Loucy (cell line): ENCODE data around the gene APOC3.
A peak's percentile ranks its signal among the peaks of the same experiment; 100 is the strongest.

Experiments used
- H2AFZ ChIP-seq: fragments of 200-600 bp; sonication (generic); 2 replicates; pipeline ENCODE4 v1.6.0; 2016; ENCODE audit warnings: antibody characterized with exemption, mild to moderate bottlenecking, low read length, moderate library complexity
- H3F3A ChIP-seq: fragments of 200-600 bp; 2 replicates; pipeline ENCODE4 v1.6.0; 2016; ENCODE audit warnings: antibody characterized with exemption, low read depth, mild to moderate bottlenecking
- H3K27me3 ChIP-seq: fragments of 200-600 bp; sonication (generic); 2 replicates; pipeline ENCODE4 v1.6.1; 2014; ENCODE audit warnings: low read length, mild to moderate bottlenecking; ENCODE audit not compliant: insufficient read depth, poor library complexity, severe bottlenecking
- H3K36me3 ChIP-seq: fragments of 200-600 bp; sonication (generic); 2 replicates; pipeline ENCODE4 v1.6.1; 2016; ENCODE audit warnings: low read length; ENCODE audit not compliant: insufficient read depth
- H3K4me1 ChIP-seq: fragments of 200-600 bp; sonication (generic); 2 replicates; pipeline ENCODE4 v1.5.1; 2014; ENCODE audit warnings: low read length, mild to moderate bottlenecking; ENCODE audit not compliant: insufficient read depth, poor library complexity, severe bottlenecking
- H3K4me2 ChIP-seq: fragments of 200-600 bp; sonication (generic); 2 replicates; pipeline ENCODE4 v1.6.0; 2014; ENCODE audit warnings: antibody characterized with exemption, low read length, low read depth, mild to moderate bottlenecking; ENCODE audit not compliant: poor library complexity, severe bottlenecking
- H3K4me3 ChIP-seq: fragments of 200-600 bp; sonication (generic); 2 replicates; pipeline ENCODE4 v1.5.1; 2014; ENCODE audit warnings: low read length, mild to moderate bottlenecking, mixed read lengths; ENCODE audit not compliant: poor library complexity, severe bottlenecking
- H3K79me2 ChIP-seq: fragments of 200-600 bp; sonication (generic); 2 replicates; pipeline ENCODE4 v1.6.1; 2014; ENCODE audit warnings: low read length; ENCODE audit not compliant: insufficient read depth
- H3K9ac ChIP-seq: fragments of 200-600 bp; sonication (generic); 2 replicates; pipeline ENCODE4 v1.6.0; 2014; ENCODE audit warnings: mild to moderate bottlenecking, low read depth, low read length, moderate library complexity; ENCODE audit not compliant: poor library complexity, severe bottlenecking
- H3K9me2 ChIP-seq: fragments of 200-600 bp; sonication (generic); replicated peaks from 2 replicates; pipeline ENCODE4 v1.6.1; 2016; ENCODE audit warnings: low read depth, low read length, mixed read lengths
- H3K9me3 ChIP-seq: fragments of 200-600 bp; sonication (generic); 2 replicates; pipeline ENCODE4 v1.6.1; 2014; ENCODE audit warnings: mild to moderate bottlenecking, antibody characterized with exemption, low read length, low read depth; ENCODE audit not compliant: insufficient read depth
- H4K20me1 ChIP-seq: fragments of 200-600 bp; sonication (generic); 2 replicates; pipeline ENCODE4 v1.6.0; 2014; ENCODE audit warnings: antibody characterized with exemption, low read length, mild to moderate bottlenecking; ENCODE audit not compliant: insufficient read depth, poor library complexity, severe bottlenecking
- EZH2phosphoT487 ChIP-seq: fragments of 200-600 bp; IDR thresholded peaks from 2 replicates; pipeline ENCODE4 v1.6.1; 2018; ENCODE audit warnings: antibody characterized with exemption, mild to moderate bottlenecking, moderate library complexity, borderline replicate concordance
- TF ChIP-seq, protein P1 (sequence below): fragments of 200-600 bp; sonication (generic); conservative IDR thresholded peaks from 2 replicates; pipeline ENCODE4 v1.5.1; 2014; ENCODE audit warnings: mild to moderate bottlenecking, antibody characterized with exemption, low read length

The APOC3 gene

DNA sequence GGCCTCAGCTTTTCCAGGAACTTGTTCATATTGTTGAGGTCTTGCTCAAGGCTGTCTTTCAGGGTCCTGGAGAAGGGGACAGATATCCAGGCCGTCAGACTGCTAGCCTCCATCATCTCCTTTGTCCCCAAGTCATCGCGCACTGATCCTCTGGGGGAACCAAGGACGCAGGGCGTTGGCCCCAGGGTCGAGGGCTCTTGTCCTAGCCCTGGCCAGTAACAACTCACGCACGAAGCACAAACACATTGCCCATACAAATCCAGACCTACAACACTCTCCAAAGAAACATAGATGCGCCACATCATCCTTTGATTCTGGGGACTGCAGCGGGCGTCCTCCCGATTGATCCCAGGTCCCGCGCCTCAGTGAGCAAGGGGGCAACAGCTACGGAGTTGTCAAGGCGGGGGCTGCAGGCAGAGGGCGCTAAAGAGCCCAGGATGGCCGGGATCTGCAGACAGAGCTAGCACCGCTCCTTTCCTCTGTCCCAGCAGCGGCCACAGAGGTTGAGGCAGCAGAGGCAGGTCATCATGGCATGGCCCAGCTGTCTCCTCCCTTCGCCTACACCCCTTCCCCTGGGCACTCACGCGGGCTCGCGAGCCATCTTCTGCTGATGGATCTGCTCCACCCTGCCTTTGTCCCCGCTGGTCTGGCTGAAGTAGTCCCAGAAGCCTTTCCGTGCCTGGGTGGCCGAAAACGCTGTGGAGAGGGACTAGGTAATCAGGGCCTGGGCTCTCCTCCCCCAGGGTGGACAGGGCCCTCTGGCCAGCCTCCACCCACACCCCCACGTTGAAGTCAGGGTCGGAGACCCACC is 38.5 kb upstream of the APOC3 start:
- Histone ChIP-seq H3K9ac (no peak overlapping the region), H3K9me2 (no peaks in the 10 kb centered on the region), H2AFZ (peak overlapping the region; percentile 66; the same call in 1 of the 2 replicates), H3K4me3 (no peak overlapping the region), H3K79me2 (peaks cover 20% of the 10 kb centered on the region), H3K4me1 (peaks cover 16% of the 10 kb centered on the region), H3K36me3 (no peaks in the 10 kb centered on the region), H4K20me1 (peaks cover 9% of the 10 kb centered on the region), H3K9me3 (no peaks in the 10 kb centered on the region), H3K4me2 (no peak overlapping the region), H3F3A (no peaks in the 10 kb centered on the region), H3K27me3 (no peaks in the 10 kb centered on the region)
- TF ChIP-seq, protein P1, sequence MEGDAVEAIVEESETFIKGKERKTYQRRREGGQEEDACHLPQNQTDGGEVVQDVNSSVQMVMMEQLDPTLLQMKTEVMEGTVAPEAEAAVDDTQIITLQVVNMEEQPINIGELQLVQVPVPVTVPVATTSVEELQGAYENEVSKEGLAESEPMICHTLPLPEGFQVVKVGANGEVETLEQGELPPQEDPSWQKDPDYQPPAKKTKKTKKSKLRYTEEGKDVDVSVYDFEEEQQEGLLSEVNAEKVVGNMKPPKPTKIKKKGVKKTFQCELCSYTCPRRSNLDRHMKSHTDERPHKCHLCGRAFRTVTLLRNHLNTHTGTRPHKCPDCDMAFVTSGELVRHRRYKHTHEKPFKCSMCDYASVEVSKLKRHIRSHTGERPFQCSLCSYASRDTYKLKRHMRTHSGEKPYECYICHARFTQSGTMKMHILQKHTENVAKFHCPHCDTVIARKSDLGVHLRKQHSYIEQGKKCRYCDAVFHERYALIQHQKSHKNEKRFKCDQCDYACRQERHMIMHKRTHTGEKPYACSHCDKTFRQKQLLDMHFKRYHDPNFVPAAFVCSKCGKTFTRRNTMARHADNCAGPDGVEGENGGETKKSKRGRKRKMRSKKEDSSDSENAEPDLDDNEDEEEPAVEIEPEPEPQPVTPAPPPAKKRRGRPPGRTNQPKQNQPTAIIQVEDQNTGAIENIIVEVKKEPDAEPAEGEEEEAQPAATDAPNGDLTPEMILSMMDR: peak; percentile 85
- TF ChIP-seq EZH2phosphoT487: no peak

- Histone ChIP-seq H3K36me3 (no peaks in the 10 kb centered on the region), H3K79me2 (peaks cover 14% of the 10 kb centered on the region), H3K4me1 (peaks cover 10% of the 10 kb centered on the region), H3K9ac (no peak within 1 kb of the TSS), H2AFZ (peak within 1 kb of the TSS; percentile 66; the same call in 1 of the 2 replicates), H3K27me3 (no peaks in the 10 kb centered on the region), H3K9me2 (no peaks in the 10 kb centered on the region), H3K4me3 (no peak within 1 kb of the TSS), H3F3A (no peaks in the 10 kb centered on the region), H3K9me3 (no peaks in the 10 kb centered on the region), H4K20me1 (peaks cover 8% of the 10 kb centered on the region), H3K4me2 (no peak within 1 kb of the TSS)
- TF ChIP-seq, protein P1: no peak
- no peak for TF ChIP-seq EZH2phosphoT487
These were observed 37.9 kb upstream of the APOC3 start, which contains the start of gene APOA5 for GRCh38 chr11:116791813-116792143. APOA5 (minus strand) TSS chr11:116791879; CDS start chr11:116791860, 19 bp downstream.

GRCh38 chr11:116792144-116792868 is 37.4 kb upstream of the APOC3 start:
- H3K36me3 ChIP-seq: no peaks in the 10 kb centered on the region
- H3K27me3 ChIP-seq: no peaks in the 10 kb centered on the region
- no peak for TF ChIP-seq EZH2phosphoT487
- TF ChIP-seq, protein P1: no peak
- no peak overlapping the region for H3K4me3 ChIP-seq
- peaks cover 3% of the 10 kb centered on the region for H4K20me1 ChIP-seq
- H3F3A ChIP-seq: no peaks in the 10 kb centered on the region
- H3K4me1 ChIP-seq: peaks cover 5% of the 10 kb centered on the region
- no peak overlapping the region for H3K9ac ChIP-seq
- no peak overlapping the region for H2AFZ ChIP-seq
- H3K4me2 ChIP-seq: no peak overlapping the region
- no peaks in the 10 kb centered on the region for H3K9me3 ChIP-seq
- peaks cover 9% of the 10 kb centered on the region for H3K79me2 ChIP-seq
- no peaks in the 10 kb centered on the region for H3K9me2 ChIP-seq
